ENCODE measurements around the gene ARL5C.

GRCh38 chr17:39155654-39156053, 10.3 kb downstream of the ARL5C start:
- TF ChIP-seq GABPA (IDR thresholded peaks at IDR 0.05 in 1 of 2, conservative IDR thresholded peaks at IDR 0.05 in 1 of 2) (no peak), CTCF (IDR thresholded peaks at IDR 0.05; ENCODE audit: low read depth, low read length, missing input control) (no peak), YY1 (IDR thresholded peaks at IDR 0.05) (no peak), ATF3 (IDR thresholded peaks at IDR 0.05) (no peak), REST (IDR thresholded peaks at IDR 0.05) (no peak), TAF1 (conservative IDR thresholded peaks at IDR 0.05) (no peak), MAX (IDR thresholded peaks at IDR 0.05) (no peak)

All from liver (tissue), 3 donors.